GM21515 (cell line): ENCODE measurements around the gene PPP1R9B.

Source experiments
- ATAC-seq: cut with Tn5 transposase; IDR thresholded peaks from one replicate; pipeline ENCODE4 v1.9.1; 2021; ENCODE audit not compliant: unreplicated experiment

PPP1R9B gene

DNA sequence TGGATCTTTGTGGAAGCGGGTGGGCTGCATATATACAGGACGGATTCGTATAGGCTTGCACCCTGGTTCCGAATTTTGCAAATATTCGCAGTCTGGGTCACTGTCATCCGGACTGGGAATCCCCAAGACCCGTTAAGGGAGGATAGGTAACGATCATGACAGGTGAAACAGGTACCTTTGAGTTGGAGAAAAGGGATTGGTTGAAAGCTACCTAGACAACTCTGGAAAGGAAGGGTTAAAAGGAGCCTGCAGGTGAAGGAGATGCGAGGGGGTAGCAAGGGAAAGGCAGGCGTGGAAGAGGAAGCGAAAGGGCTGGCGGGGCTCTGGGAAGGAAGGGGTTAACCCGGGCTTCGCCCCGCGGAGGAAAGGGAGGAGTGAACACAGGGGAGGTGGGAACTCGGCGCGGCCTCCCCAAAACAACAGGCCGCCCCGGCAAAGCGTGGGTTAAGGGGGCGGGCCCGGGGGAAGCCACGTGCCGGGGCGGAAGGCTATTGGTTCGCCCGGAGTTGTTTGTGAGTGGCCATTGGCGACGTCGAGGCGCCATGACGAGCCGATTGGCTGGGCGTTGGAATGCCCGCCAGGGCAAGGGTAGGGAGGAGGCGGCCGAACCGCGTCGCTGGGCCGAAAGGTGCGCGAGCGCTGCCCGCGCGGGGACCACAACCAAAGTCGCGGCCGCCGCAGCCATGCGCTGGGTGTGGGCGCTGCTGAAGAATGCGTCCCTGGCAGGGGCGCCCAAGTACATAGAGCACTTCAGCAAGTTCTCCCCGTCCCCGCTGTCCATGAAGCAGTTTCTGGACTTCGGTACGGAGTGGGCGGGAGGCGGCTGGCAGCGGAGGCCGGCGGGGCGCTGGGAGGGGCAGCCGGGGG lies 55.5 kb downstream of the PPP1R9B start, which contains the start of gene PDK2:
Gene PDK2, plus strand, starts transcription at position 599 of the 867 bp plus-strand sequence. Its CDS starts 85 bp downstream, at position 684.
- peak; percentile 82 for ATAC-seq

GRCh38 chr17:50094243-50094752 lies 56.2 kb downstream of the PPP1R9B start:
- peak; percentile 40 for ATAC-seq

DNA sequence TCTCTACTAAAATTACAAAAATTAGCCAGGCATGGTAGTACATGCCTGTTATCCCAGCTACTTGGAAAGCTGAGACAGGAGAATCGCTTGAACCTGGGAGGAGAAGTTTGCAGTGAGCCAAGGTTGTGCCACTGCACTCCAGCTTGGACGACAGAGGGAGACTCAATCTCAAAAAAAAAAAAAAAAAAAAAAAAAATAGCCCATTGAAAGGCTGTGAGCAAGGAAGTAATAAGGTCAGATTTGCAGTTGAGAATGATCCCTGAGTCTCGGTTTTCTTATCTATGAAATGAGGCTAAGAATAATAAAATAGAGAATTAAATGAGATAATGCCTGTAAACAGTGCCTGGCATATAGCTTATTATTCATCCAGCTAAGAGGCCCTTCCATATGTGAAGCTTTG lies 56.7 kb downstream of the PPP1R9B start:
- no peak for ATAC-seq

DNA sequence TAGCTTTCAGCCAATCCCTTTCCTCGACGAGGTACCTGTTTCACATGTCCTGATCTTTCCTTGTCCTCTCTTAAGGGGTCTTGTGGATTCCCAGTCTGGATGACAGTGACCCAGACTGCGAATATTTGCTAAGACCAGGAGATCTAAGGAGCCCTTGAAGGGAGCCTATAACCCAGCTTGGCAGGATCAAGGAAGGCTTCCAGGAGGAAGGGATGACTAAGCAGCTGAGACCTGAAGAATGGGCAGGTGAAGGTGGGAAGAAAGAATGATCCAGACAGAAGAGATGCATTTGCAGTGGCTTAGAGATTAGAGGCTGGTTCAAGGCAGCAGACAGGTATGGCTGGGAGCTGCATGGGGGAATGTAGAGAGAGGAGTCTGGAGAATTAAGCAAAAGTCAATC lies 57.2 kb downstream of the PPP1R9B start:
- no peak for ATAC-seq

- no peak for ATAC-seq
Measured at GRCh38 chr17:50091918-50092285, 58.6 kb downstream of the PPP1R9B start.

- ATAC-seq, result no peak
Measured at GRCh38 chr17:50090971-50091917, 59.2 kb downstream of the PPP1R9B start.

- no peak for ATAC-seq
Measured at GRCh38 chr17:50090071-50090470, 60.4 kb downstream of the PPP1R9B start.

GRCh38 chr17:50088952-50089825 lies 61.3 kb downstream of the PPP1R9B start:
- no peak for ATAC-seq

DNA sequence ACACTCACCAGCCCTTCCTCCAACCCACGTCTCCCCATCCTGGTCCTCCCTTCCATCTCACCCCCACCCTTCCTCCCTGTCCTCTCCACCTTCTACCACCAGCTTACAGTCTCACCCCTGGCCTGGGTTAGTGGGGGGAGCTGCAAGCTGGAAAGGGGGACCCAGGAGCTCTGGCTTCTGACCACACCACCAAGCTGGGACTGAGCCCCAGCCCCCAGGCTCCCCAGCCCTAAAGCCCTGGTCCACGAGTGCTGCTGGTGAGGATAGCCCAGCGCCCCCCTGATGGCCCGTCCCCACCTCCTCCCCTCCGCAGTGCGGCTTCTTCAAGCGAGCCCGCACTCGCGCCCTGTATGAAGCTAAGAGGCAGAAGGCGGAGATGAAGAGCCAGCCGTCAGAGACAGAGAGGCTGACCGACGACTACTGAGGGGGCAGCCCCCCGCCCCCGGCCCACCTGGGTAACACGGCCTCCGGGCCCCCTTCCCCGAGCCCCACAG lies 62.5 kb downstream of the PPP1R9B start:
- no peak for ATAC-seq

- peak; percentile 63 for ATAC-seq
Measured at GRCh38 chr17:50087246-50087911, 63.1 kb downstream of the PPP1R9B start.
